Endothelial cell of umbilical vein (primary cell): Measurements from ENCODE around the gene FMNL1. TPM values are rescaled to one million over a fixed set of nuclear protein-coding genes. Genes with fewer than 3 reads are reported as not detected.

Experiments used
- BruUV-seq: library from RNA; stranded (reverse); fragments of 400-500 nt; replicated peaks from 2 replicates; lab custom pipeline; 2021; lab: Mats Ljungman, UMichigan
- CTCF ChIA-PET: fragments of 300-600, 350-600 bp; sonication (Branson Sonifier 250); formaldehyde crosslinking; loops from one replicate; lab custom pipeline; 2021; ENCODE audit warnings: antibody characterized with exemption, inconsistent platforms; lab: Charles Lee
- POLR2A ChIA-PET: fragments of 300-600, 350-600 bp; sonication (Branson Sonifier 250); formaldehyde crosslinking; loops from one replicate; lab custom pipeline; 2021; ENCODE audit warnings: antibody characterized with exemption, inconsistent platforms; lab: Charles Lee
- DNase-seq: peaks from one replicate; pipeline ENCODE4 v3.0.0-alpha.2; 2011; ENCODE audit warnings: low read depth, low spot score
- FAIRE-seq: peaks from 2 replicates; lab custom pipeline; 2011; peaks lifted over from hg19 to GRCh38; lab: Jason Lieb, UNC
- H2AFZ ChIP-seq: 2 replicates; pipeline ENCODE4 v1.6.0; 2012; ENCODE audit warnings: low read depth, low read length, control low read depth, inconsistent platforms
- H3K27ac ChIP-seq: 2 replicates; pipeline ENCODE4 v1.5.1; 2011; ENCODE audit warnings: low read depth, mild to moderate bottlenecking, control low read depth, low read length, moderate library complexity; ENCODE audit not compliant: insufficient read depth
- H3K27me3 ChIP-seq, 2 experiments: 2 replicates each; pipeline versions ENCODE4 v1.6.0 to v1.6.1; 2011; ENCODE audit warnings: low read length in 2 of 2, mixed read lengths in 1 of 2; ENCODE audit not compliant: control insufficient read depth in 2 of 2, insufficient read depth in 2 of 2
- H3K36me3 ChIP-seq, 2 experiments: 2 replicates in 1 of 2; 3 replicates in 1 of 2; pipeline ENCODE4 v1.5.1; 2011; ENCODE audit warnings: low read length in 2 of 2, mild to moderate bottlenecking in 1 of 2, moderate library complexity in 1 of 2; ENCODE audit not compliant: control insufficient read depth in 2 of 2, insufficient read depth in 2 of 2; ENCODE audit errors: extremely low read depth in 1 of 2
- H3K4me1 ChIP-seq: 3 replicates; pipeline ENCODE4 v1.5.1; 2011; ENCODE audit warnings: mild to moderate bottlenecking, low read length; ENCODE audit not compliant: control insufficient read depth, insufficient read depth; ENCODE audit errors: extremely low read depth
- H3K4me2 ChIP-seq: 2 replicates; pipeline ENCODE4 v1.6.1; 2011; ENCODE audit warnings: low read length, control low read depth, mixed read lengths; ENCODE audit not compliant: insufficient read depth
- H3K4me3 ChIP-seq, 3 experiments: fragments of 200-600 bp in 1 of 3; sonication (generic), shearing (Covaris generic) in 1 of 3; replicated peaks in 1 of 3; 2 replicates each; pipeline ENCODE4 v1.5.1; 2011 to 2016; ENCODE audit warnings: control low read depth in 3 of 3, low read length in 3 of 3, mild to moderate bottlenecking in 2 of 3, inconsistent platforms in 1 of 3, low read depth in 1 of 3, moderate library complexity in 1 of 3; ENCODE audit not compliant: insufficient read depth in 1 of 3
- H3K79me2 ChIP-seq: 2 replicates; pipeline ENCODE4 v1.6.0; 2012; ENCODE audit warnings: low read length, inconsistent platforms; ENCODE audit not compliant: control insufficient read depth, insufficient read depth
- H3K9ac ChIP-seq: replicated peaks from 2 replicates; pipeline ENCODE3; 2011; ENCODE audit warnings: low read length, control low read depth; ENCODE audit not compliant: insufficient read depth; ENCODE audit errors: extremely low read depth
- H3K9me1 ChIP-seq: replicated peaks from 3 replicates; pipeline ENCODE4 v1.6.0; 2011; ENCODE audit warnings: mild to moderate bottlenecking, low read length; ENCODE audit not compliant: control insufficient read depth, insufficient read depth; ENCODE audit errors: extremely low read depth
- H3K9me3 ChIP-seq: replicated peaks from 2 replicates; pipeline ENCODE4 v1.5.1; 2012; ENCODE audit warnings: low read length, inconsistent platforms; ENCODE audit not compliant: control insufficient read depth, insufficient read depth
- H4K20me1 ChIP-seq: replicated peaks from 2 replicates; pipeline ENCODE3; 2011; ENCODE audit warnings: mild to moderate bottlenecking, low read length; ENCODE audit not compliant: control insufficient read depth, insufficient read depth; ENCODE audit errors: extremely low read depth
- CTCF ChIP-seq, 2 donors: IDR thresholded peaks; 1 replicate in 1 of 2; 2 replicates in 1 of 2; pipeline ENCODE4 v1.5.1; 2011; ENCODE audit warnings: low read length in 2 of 2, mild to moderate bottlenecking in 2 of 2, moderate library complexity in 2 of 2, control low read depth in 1 of 2, inconsistent platforms in 1 of 2, low read depth in 1 of 2; ENCODE audit not compliant: insufficient read depth in 1 of 2; ENCODE audit errors: extremely low read depth in 1 of 2
- EZH2 ChIP-seq: IDR thresholded peaks from 2 replicates; pipeline ENCODE4 v1.6.1; 2012; ENCODE audit warnings: borderline replicate concordance, low read depth, mild to moderate bottlenecking, moderate library complexity, low read length, inconsistent platforms; ENCODE audit not compliant: severe bottlenecking
- FOS ChIP-seq: IDR thresholded peaks from 2 replicates; pipeline ENCODE4 v1.6.1; 2011; ENCODE audit warnings: mild to moderate bottlenecking, low read length, moderate library complexity, borderline replicate concordance; ENCODE audit not compliant: insufficient read depth
- GATA2 ChIP-seq: IDR thresholded peaks from 2 replicates; pipeline ENCODE4 v1.7.0; 2011; ENCODE audit warnings: low read depth, mild to moderate bottlenecking, moderate library complexity, mixed read lengths, low read length; ENCODE audit not compliant: insufficient read length, insufficient read depth
- JUN ChIP-seq: IDR thresholded peaks from 2 replicates; pipeline ENCODE4 v1.6.1; 2011; ENCODE audit warnings: borderline replicate concordance, low read depth; ENCODE audit not compliant: insufficient read length, insufficient read depth
- MAX ChIP-seq: IDR thresholded peaks from 2 replicates; pipeline ENCODE4 v1.6.1; 2011; ENCODE audit not compliant: insufficient read depth, insufficient read length
- MYC ChIP-seq: IDR thresholded peaks from one replicate; pipeline ENCODE4 v1.6.1; 2011; ENCODE audit warnings: mild to moderate bottlenecking, low read depth, low read length
- POLR2A ChIP-seq: IDR thresholded peaks from 2 replicates; pipeline ENCODE4 v1.6.1; 2012; ENCODE audit warnings: low read depth, mild to moderate bottlenecking, control low read depth, low read length
- POLR2AphosphoS5 ChIP-seq: IDR thresholded peaks from 2 replicates; pipeline ENCODE4 v1.6.1; 2012; ENCODE audit warnings: low read depth, mild to moderate bottlenecking, control low read depth, low read length, moderate library complexity; ENCODE audit not compliant: insufficient read depth
- dilution Hi-C: fragments of 300-500 bp; cut with MboI; formaldehyde crosslinking; loops from one replicate; pipeline ENCODE4 v1.15.0; 2019; ENCODE audit warnings: low sequenced_read_pairs; ENCODE audit not compliant: extremely low pct_ligation_motif_present
- intact Hi-C: fragments of 100-400 bp; cut with micrococcal nuclease; formaldehyde crosslinking; loops from one replicate; pipeline ENCODE4 v1.10.0; 2022
- polyA plus RNA-seq, 4 experiments: library from polyadenylated mRNA; depleted of rRNA in 3 of 4; stranded (reverse) in 3 of 4; unstranded in 1 of 4; fragments of >200 nt; gene quantifications; 2 replicates each; pipeline versions ENCODE4 v1.2.1 to v1.2.3, GENCODE V29; 2011 to 2012; ENCODE audit warnings: missing spikeins in 1 of 4
- total RNA-seq: library from RNA; stranded (reverse); gene quantifications from 2 replicates; pipeline ENCODE4 v1.2.3, GENCODE V29; 2021

Gene FMNL1
- total and polyA plus RNA-seq, 2 donors (not counting 3 experiments of a cell fraction or from before 2014, with no cell fraction given) = 0.95 to 1.6 TPM

GRCh38 chr17:45223539-45224528 lies 2.1 kb downstream of the FMNL1 start:
- DNase-seq (no peak), FAIRE-seq (no peak)
- BruUV-seq = no TSS peak
- no peaks in the 10 kb centered on the region for H4K20me1 ChIP-seq
- intact Hi-C loops = no loop called here
- H3K27me3 ChIP-seq = peaks cover 9 to 21% of the 10 kb centered on the region in 2 experiments
- no peaks in the 10 kb centered on the region for H3K36me3 ChIP-seq
- CTCF ChIA-PET = no interaction called here
- no peaks in the 10 kb centered on the region for H3K9me1 ChIP-seq
- H3K4me1 ChIP-seq = peaks cover 8% of the 10 kb centered on the region
- H3K9me3 ChIP-seq = no peaks in the 10 kb centered on the region
- H3K4me3 ChIP-seq = no peak overlapping the region
- H2AFZ ChIP-seq = no peak overlapping the region
- H3K79me2 ChIP-seq = no peaks in the 10 kb centered on the region
- no peak overlapping the region for H3K27ac ChIP-seq
- TF ChIP-seq POLR2A (no peak), MAX (no peak), EZH2 (no peak), CTCF (IDR thresholded peaks at IDR 0.05; ENCODE audit: extremely low read depth in 1 of 2, insufficient read depth in 1 of 2, low read depth in 1 of 2, low read length in 2 of 2) (no peak), POLR2AphosphoS5 (no peak), GATA2 (no peak), FOS (no peak), MYC (no peak), JUN (no peak)
- POLR2A ChIA-PET = no interaction called here
- dilution Hi-C loops = no loop called here
- no peak overlapping the region for H3K9ac ChIP-seq
- no peak overlapping the region for H3K4me2 ChIP-seq
